Gastrocnemius medialis (tissue), 4 donors: Measurements from ENCODE around the gene CABP7.

Experiments used
- CTCF ChIP-seq, 5 experiments: fragments of 450-650 bp in 3 of 5; fragments of 200-600 bp in 2 of 5; sonication (generic) in 2 of 5; IDR thresholded peaks in 4 of 5; conservative IDR thresholded peaks in 1 of 5; 1 replicate in 4 of 5; 2 replicates in 1 of 5; pipeline ENCODE4 v1.5.1; 2016 to 2019; ENCODE audit warnings: antibody characterized with exemption in 5 of 5, mild to moderate bottlenecking in 3 of 5, moderate library complexity in 3 of 5
- POLR2A ChIP-seq, 2 donors: fragments of 450-650 bp; IDR thresholded peaks; one replicate each; pipeline ENCODE4 v1.6.1; 2017; ENCODE audit warnings: antibody characterized with exemption in 2 of 2, mild to moderate bottlenecking in 2 of 2, moderate library complexity in 2 of 2

DNA sequence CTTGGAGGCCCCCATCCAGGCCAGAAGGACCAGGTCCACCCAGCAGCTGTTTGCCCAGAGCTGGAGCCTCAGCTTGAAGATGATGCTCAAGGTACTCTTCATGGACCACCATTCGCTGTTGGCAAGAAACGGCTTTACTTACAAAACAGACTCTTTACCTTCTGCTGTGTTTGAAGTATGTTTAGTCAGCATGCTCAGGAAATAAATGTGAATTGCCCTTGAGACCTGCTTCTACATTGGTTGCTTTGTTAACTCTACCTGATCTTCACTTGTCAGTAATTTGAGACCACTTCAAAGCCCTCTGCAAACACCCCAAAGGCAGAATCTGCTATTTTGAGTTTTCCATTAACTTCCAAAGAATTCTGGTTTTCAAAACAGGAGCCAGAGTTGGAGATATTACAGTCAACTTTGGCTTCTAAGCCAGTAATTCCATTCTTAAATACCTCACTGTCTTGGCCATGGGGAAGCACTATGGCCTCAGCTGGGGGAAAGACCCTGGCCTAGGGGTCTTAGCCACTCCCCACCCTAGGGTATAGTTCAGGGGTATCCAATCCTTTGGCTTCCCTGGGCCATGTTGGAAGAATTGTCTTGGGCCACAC, 50.0 kb downstream of the CABP7 start:
- TF ChIP-seq CTCF (IDR thresholded peaks at IDR 0.05 in 4 of 5, conservative IDR thresholded peaks at IDR 0.05 in 1 of 5) (no peak), POLR2A (IDR thresholded peaks at IDR 0.05) (no peak)
